ENCODE results near the gene OR10J5. TPM values are rescaled to one million over a fixed set of nuclear protein-coding genes. Genes with fewer than 3 reads are reported as not detected.

The OR10J5 gene, protein sequence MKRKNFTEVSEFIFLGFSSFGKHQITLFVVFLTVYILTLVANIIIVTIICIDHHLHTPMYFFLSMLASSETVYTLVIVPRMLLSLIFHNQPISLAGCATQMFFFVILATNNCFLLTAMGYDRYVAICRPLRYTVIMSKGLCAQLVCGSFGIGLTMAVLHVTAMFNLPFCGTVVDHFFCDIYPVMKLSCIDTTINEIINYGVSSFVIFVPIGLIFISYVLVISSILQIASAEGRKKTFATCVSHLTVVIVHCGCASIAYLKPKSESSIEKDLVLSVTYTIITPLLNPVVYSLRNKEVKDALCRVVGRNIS
- not detected for polyA plus RNA-seq (2013, experiment 1 of 2)
- not detected for polyA plus RNA-seq (2013, experiment 2 of 2)

DNA sequence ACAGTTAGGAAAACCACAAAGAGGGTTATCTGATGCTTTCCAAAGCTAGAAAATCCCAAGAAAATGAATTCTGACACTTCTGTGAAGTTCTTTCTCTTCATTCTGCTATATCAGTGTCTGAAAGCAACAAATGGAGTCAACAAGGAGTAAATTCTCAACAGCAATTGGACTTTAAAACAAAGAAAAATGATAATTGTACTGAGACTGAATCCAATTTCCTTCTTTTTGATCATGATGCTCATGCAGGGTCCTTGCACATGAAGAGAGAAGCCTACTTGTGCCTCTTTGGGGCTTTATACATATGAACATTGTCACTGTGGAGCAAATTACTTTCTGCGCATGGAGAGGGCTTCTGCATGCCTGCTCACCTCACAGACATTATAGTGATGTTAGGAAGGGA is at the start of gene OR10J5:
Gene OR10J5 (minus strand): TSS at position 101 of the 400 bp plus-strand sequence. CDS start 0 bp downstream, at position 101.
- DNase-seq, result no peak
- Histone ChIP-seq H3K79me2 (ENCODE audit: control insufficient read depth, insufficient read depth, low read length) (no peaks in the 10 kb centered on the region), H3K4me3 (ENCODE audit: low read length) (no peak within 1 kb of the TSS), H2BK120ac (ENCODE audit: low read depth, low read length) (no peak within 1 kb of the TSS), H3K27me3 (ENCODE audit: insufficient read depth, low read length, poor library complexity) (no peaks in the 10 kb centered on the region), H3K4me1 (ENCODE audit: control insufficient read depth, low read depth, low read length) (no peaks in the 10 kb centered on the region), H3K56ac (ENCODE audit: low read length) (no peak within 1 kb of the TSS), H4K5ac (ENCODE audit: low read length) (no peak within 1 kb of the TSS), H3K9ac (ENCODE audit: low read length) (no peak within 1 kb of the TSS), H3K27ac (ENCODE audit: low read depth, low read length) (no peak within 1 kb of the TSS), H4K8ac (ENCODE audit: low read depth, low read length) (no peak within 1 kb of the TSS), H3K23ac (ENCODE audit: low read length) (no peak within 1 kb of the TSS), H3K18ac (ENCODE audit: low read length) (no peak within 1 kb of the TSS), H3K4me2 (ENCODE audit: low read length) (no peak within 1 kb of the TSS), H3K79me1 (ENCODE audit: low read length) (no peaks in the 10 kb centered on the region), H2BK5ac (ENCODE audit: low read length) (no peak within 1 kb of the TSS), H3K4ac (ENCODE audit: low read depth, low read length) (no peak within 1 kb of the TSS), H3K36me3 (ENCODE audit: control insufficient read depth, insufficient read depth, low read length) (no peaks in the 10 kb centered on the region), H2AK5ac (ENCODE audit: low read length) (no peak within 1 kb of the TSS), H2BK15ac (replicated peaks; ENCODE audit: low read depth) (no peak within 1 kb of the TSS)
- WGBS (ENCODE audit: extremely low coverage, insufficient coverage, low lambda C conversion rate), result no CpG with 5 or more reads among the region's 1 CpG

DNA sequence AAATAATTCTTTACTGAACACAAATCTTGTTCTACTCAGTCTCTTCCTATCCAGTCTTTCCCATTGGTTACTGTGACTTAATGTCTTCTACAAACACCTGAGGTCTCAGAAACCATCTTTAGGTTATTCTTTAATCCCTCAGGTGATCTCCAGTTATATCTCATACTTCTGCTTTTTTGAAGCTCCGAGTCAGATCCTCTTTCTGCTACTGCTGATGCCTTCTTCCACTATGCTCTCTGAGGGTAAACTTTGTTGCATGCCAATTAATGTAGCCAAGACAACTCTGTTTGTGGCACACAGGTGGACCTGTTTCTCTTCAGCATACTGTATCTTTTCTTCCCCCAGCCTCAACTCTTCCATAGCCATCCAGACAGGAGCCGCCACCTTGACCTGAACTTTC is 48.7 kb upstream of the OR10J5 start:
- no peak overlapping the region for H4K8ac ChIP-seq (ENCODE audit: low read depth, low read length)
- no peak overlapping the region for H3K18ac ChIP-seq (ENCODE audit: low read length)
- H3K9ac ChIP-seq (ENCODE audit: low read length), result no peak overlapping the region
- no peak for DNase-seq
- WGBS (ENCODE audit: extremely low coverage, insufficient coverage, low lambda C conversion rate), result no CpG with 5 or more reads among the region's 2 CpGs
- no peak overlapping the region for H2BK15ac ChIP-seq (replicated peaks; ENCODE audit: low read depth)
- H4K5ac ChIP-seq (ENCODE audit: low read length), result no peak overlapping the region
- no peak overlapping the region for H3K4ac ChIP-seq (ENCODE audit: low read depth, low read length)
- no peak overlapping the region for H3K4me3 ChIP-seq (ENCODE audit: low read length)
- H2BK120ac ChIP-seq (ENCODE audit: low read depth, low read length), result no peak overlapping the region
- no peaks in the 10 kb centered on the region for H3K36me3 ChIP-seq (ENCODE audit: control insufficient read depth, insufficient read depth, low read length)
- H2BK5ac ChIP-seq (ENCODE audit: low read length), result no peak overlapping the region
- H3K79me2 ChIP-seq (ENCODE audit: control insufficient read depth, insufficient read depth, low read length), result no peaks in the 10 kb centered on the region
- H3K79me1 ChIP-seq (ENCODE audit: low read length), result no peaks in the 10 kb centered on the region
- H3K56ac ChIP-seq (ENCODE audit: low read length), result no peak overlapping the region
- no peak overlapping the region for H3K27ac ChIP-seq (ENCODE audit: low read depth, low read length)
- H3K4me1 ChIP-seq (ENCODE audit: control insufficient read depth, low read depth, low read length), result no peaks in the 10 kb centered on the region
- H3K4me2 ChIP-seq (ENCODE audit: low read length), result no peak overlapping the region
- no peaks in the 10 kb centered on the region for H3K27me3 ChIP-seq (ENCODE audit: insufficient read depth, low read length, poor library complexity)
- H3K23ac ChIP-seq (ENCODE audit: low read length), result no peak overlapping the region
- H2AK5ac ChIP-seq (ENCODE audit: low read length), result no peak overlapping the region

DNA sequence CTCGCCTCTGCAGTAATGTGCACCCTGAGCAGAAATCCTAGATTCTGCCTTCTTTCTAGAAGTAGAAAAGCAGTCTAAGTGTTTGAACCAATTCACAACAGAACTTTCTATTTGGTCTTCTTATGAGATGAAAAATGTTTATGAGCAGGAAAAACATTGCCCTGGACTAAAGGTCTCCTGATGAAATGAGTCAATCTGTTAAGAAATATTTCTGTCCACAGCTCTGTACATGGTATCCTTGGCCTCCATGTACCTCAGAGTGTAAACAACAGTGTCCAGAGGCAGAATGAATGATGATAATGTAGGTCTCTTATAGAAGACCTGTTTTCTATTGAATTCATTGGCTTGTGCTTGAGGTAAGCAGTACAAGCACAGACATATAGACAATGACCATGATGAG is 45.6 kb upstream of the OR10J5 start:
- Histone ChIP-seq H3K4me1 (ENCODE audit: control insufficient read depth, low read depth, low read length) (no peaks in the 10 kb centered on the region), H3K36me3 (ENCODE audit: control insufficient read depth, insufficient read depth, low read length) (no peaks in the 10 kb centered on the region), H2BK120ac (ENCODE audit: low read depth, low read length) (no peak overlapping the region), H3K18ac (ENCODE audit: low read length) (no peak overlapping the region), H3K4me3 (ENCODE audit: low read length) (no peak overlapping the region), H3K27me3 (ENCODE audit: insufficient read depth, low read length, poor library complexity) (no peaks in the 10 kb centered on the region), H4K8ac (ENCODE audit: low read depth, low read length) (no peak overlapping the region), H3K9ac (ENCODE audit: low read length) (no peak overlapping the region), H3K79me1 (ENCODE audit: low read length) (no peaks in the 10 kb centered on the region), H3K4ac (ENCODE audit: low read depth, low read length) (no peak overlapping the region), H3K27ac (ENCODE audit: low read depth, low read length) (no peak overlapping the region), H4K5ac (ENCODE audit: low read length) (no peak overlapping the region), H3K23ac (ENCODE audit: low read length) (no peak overlapping the region), H2BK15ac (replicated peaks; ENCODE audit: low read depth) (no peak overlapping the region), H3K79me2 (ENCODE audit: control insufficient read depth, insufficient read depth, low read length) (no peaks in the 10 kb centered on the region), H3K4me2 (ENCODE audit: low read length) (no peak overlapping the region), H2BK5ac (ENCODE audit: low read length) (no peak overlapping the region), H2AK5ac (ENCODE audit: low read length) (no peak overlapping the region), H3K56ac (ENCODE audit: low read length) (no peak overlapping the region)
- no peak for DNase-seq
- no CpG with 5 or more reads among the region's 1 CpG for WGBS (ENCODE audit: extremely low coverage, insufficient coverage, low lambda C conversion rate)

DNA sequence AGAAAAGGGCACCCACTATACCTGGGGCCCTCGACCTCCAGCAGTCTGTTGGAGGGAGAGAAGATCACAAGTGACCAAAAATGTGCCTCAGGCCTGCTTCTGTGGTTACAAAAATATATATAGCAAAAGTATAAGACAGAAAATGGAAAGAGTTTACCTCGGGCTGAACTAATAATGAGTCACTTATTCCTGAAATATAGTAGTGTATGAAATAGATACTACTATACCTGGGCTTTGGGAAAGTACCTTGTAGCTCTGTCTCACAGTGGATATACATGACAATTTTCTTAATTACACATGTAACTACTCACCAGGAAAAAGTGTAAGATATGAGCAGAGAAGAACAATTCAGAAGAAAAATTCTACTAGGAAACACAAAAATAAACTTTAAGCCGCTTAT is 44.5 kb upstream of the OR10J5 start:
- Histone ChIP-seq H2AK5ac (ENCODE audit: low read length) (no peak overlapping the region), H3K4me1 (ENCODE audit: control insufficient read depth, low read depth, low read length) (no peaks in the 10 kb centered on the region), H4K8ac (ENCODE audit: low read depth, low read length) (no peak overlapping the region), H3K36me3 (ENCODE audit: control insufficient read depth, insufficient read depth, low read length) (no peaks in the 10 kb centered on the region), H3K56ac (ENCODE audit: low read length) (no peak overlapping the region), H2BK120ac (ENCODE audit: low read depth, low read length) (no peak overlapping the region), H3K79me1 (ENCODE audit: low read length) (no peaks in the 10 kb centered on the region), H3K23ac (ENCODE audit: low read length) (no peak overlapping the region), H2BK15ac (replicated peaks; ENCODE audit: low read depth) (no peak overlapping the region), H3K4me2 (ENCODE audit: low read length) (no peak overlapping the region), H4K5ac (ENCODE audit: low read length) (no peak overlapping the region), H3K79me2 (ENCODE audit: control insufficient read depth, insufficient read depth, low read length) (no peaks in the 10 kb centered on the region), H3K27ac (ENCODE audit: low read depth, low read length) (no peak overlapping the region), H3K9ac (ENCODE audit: low read length) (no peak overlapping the region), H3K27me3 (ENCODE audit: insufficient read depth, low read length, poor library complexity) (no peaks in the 10 kb centered on the region), H2BK5ac (ENCODE audit: low read length) (no peak overlapping the region), H3K4me3 (ENCODE audit: low read length) (no peak overlapping the region), H3K18ac (ENCODE audit: low read length) (no peak overlapping the region), H3K4ac (ENCODE audit: low read depth, low read length) (no peak overlapping the region)
- DNase-seq, result no peak
- no CpG with 5 or more reads among the region's 3 CpGs for WGBS (ENCODE audit: extremely low coverage, insufficient coverage, low lambda C conversion rate)

DNA sequence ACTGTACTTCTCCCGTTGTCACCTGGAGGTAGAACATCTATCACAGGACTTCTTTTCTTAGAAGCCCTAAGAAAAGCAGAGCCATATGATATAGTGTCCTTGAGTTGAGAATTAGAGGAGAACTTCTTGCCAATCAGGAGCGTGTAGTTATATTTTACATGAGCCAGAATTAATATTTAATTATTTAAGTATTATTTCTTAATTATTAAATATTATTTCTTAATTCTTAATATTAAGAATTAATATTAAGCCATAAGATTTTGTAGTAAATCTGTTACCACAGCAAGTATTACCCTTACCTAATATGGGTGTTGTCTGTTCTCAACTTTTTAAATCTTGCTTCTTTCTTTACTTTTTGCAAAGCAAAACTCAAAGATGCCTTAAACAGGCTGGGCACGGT is 41.6 kb upstream of the OR10J5 start:
- no peak overlapping the region for H3K23ac ChIP-seq (ENCODE audit: low read length)
- H3K79me1 ChIP-seq (ENCODE audit: low read length), result no peaks in the 10 kb centered on the region
- no peak for DNase-seq
- no peak overlapping the region for H4K5ac ChIP-seq (ENCODE audit: low read length)
- H3K4me1 ChIP-seq (ENCODE audit: control insufficient read depth, low read depth, low read length), result no peaks in the 10 kb centered on the region
- H3K4me3 ChIP-seq (ENCODE audit: low read length), result no peak overlapping the region
- WGBS (ENCODE audit: extremely low coverage, insufficient coverage, low lambda C conversion rate), result no CpG with 5 or more reads among the region's 3 CpGs
- H3K18ac ChIP-seq (ENCODE audit: low read length), result no peak overlapping the region
- H3K4ac ChIP-seq (ENCODE audit: low read depth, low read length), result no peak overlapping the region
- no peak overlapping the region for H2BK120ac ChIP-seq (ENCODE audit: low read depth, low read length)
- no peaks in the 10 kb centered on the region for H3K79me2 ChIP-seq (ENCODE audit: control insufficient read depth, insufficient read depth, low read length)
- no peaks in the 10 kb centered on the region for H3K27me3 ChIP-seq (ENCODE audit: insufficient read depth, low read length, poor library complexity)
- H3K27ac ChIP-seq (ENCODE audit: low read depth, low read length), result no peak overlapping the region
- no peak overlapping the region for H2AK5ac ChIP-seq (ENCODE audit: low read length)
- no peak overlapping the region for H2BK5ac ChIP-seq (ENCODE audit: low read length)
- no peak overlapping the region for H3K9ac ChIP-seq (ENCODE audit: low read length)
- H3K56ac ChIP-seq (ENCODE audit: low read length), result no peak overlapping the region
- H3K36me3 ChIP-seq (ENCODE audit: control insufficient read depth, insufficient read depth, low read length), result no peaks in the 10 kb centered on the region
- no peak overlapping the region for H3K4me2 ChIP-seq (ENCODE audit: low read length)
- no peak overlapping the region for H2BK15ac ChIP-seq (replicated peaks; ENCODE audit: low read depth)
- H4K8ac ChIP-seq (ENCODE audit: low read depth, low read length), result no peak overlapping the region

DNA sequence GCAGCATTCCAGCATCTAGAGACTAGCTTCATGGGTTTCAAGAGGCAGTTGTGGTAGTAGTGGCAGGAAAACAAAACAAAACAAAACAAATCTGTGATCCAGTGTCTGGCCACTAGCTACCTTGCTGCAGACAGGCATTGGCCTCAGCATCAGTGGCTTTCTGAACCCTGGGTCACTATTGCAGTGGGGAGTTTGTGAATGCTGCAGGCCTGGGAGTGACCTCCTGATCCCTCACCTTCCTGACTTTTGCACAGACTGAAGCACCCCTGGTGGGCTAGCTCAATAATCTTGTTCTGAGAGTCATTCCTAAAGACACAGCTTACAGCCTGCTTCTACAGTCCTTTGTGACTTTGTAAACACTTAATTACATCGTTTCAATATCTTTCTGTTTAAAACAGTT is 26.9 kb upstream of the OR10J5 start:
- Histone ChIP-seq H3K9ac (ENCODE audit: low read length) (no peak overlapping the region), H3K79me1 (ENCODE audit: low read length) (no peaks in the 10 kb centered on the region), H3K4ac (ENCODE audit: low read depth, low read length) (no peak overlapping the region), H3K4me2 (ENCODE audit: low read length) (no peak overlapping the region), H3K4me3 (ENCODE audit: low read length) (no peak overlapping the region), H3K27me3 (ENCODE audit: insufficient read depth, low read length, poor library complexity) (no peaks in the 10 kb centered on the region), H3K18ac (ENCODE audit: low read length) (no peak overlapping the region), H4K8ac (ENCODE audit: low read depth, low read length) (no peak overlapping the region), H3K79me2 (ENCODE audit: control insufficient read depth, insufficient read depth, low read length) (no peaks in the 10 kb centered on the region), H2BK120ac (ENCODE audit: low read depth, low read length) (no peak overlapping the region), H3K23ac (ENCODE audit: low read length) (no peak overlapping the region), H2AK5ac (ENCODE audit: low read length) (no peak overlapping the region), H3K56ac (ENCODE audit: low read length) (no peak overlapping the region), H3K4me1 (ENCODE audit: control insufficient read depth, low read depth, low read length) (no peaks in the 10 kb centered on the region), H2BK5ac (ENCODE audit: low read length) (no peak overlapping the region), H4K5ac (ENCODE audit: low read length) (no peak overlapping the region), H3K36me3 (ENCODE audit: control insufficient read depth, insufficient read depth, low read length) (no peaks in the 10 kb centered on the region), H2BK15ac (replicated peaks; ENCODE audit: low read depth) (no peak overlapping the region), H3K27ac (ENCODE audit: low read depth, low read length) (no peak overlapping the region)
- WGBS (ENCODE audit: extremely low coverage, insufficient coverage, low lambda C conversion rate), result no CpG with 5 or more reads among the region's 1 CpG
- DNase-seq, result no peak
